Activated naive CD4-positive, alpha-beta T cell treated with anti-CD3 and anti-CD28 coated beads, Interleukin-2, amount 50 U/mL, for 16 hours (primary cell): Measurements from ENCODE around the gene ANGPTL8.

ENCODE experiments used
- DNase-seq: peaks from one replicate; pipeline ENCODE4 v3.0.0-alpha.2; 2020

ANGPTL8 gene

GRCh38 chr19:11264452-11265176, 25.2 kb downstream of the ANGPTL8 start:
- no peak for DNase-seq

DNA sequence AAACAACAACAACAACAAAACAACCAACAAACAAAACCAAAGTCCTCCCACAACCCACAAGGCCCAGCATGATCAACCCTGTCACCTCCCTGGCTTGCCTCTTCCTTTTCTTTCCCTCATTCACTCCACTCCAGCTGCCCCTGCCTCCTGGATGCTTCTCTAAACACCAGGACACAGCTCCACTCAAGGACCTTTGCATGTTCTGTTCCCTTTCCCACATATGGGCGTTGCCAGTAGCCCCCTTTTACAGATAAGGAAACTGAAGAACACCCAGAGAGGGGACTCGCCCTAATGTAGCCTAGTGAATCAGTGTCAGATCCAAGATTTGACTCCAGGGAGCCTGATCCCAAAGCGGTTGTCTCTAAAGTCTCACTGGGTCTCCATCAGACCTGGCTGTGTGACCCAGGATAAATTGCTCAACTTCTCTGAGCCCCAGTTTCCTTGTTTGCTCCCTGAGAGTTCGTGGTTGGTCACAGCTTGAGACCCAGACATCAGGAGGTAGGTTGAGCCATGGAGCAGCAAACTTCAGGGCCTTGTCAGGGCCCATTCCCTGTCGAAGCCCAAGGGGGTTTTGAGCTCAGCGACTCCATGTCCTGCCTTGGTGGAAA, 25.9 kb downstream of the ANGPTL8 start:
- no peak for DNase-seq

DNA sequence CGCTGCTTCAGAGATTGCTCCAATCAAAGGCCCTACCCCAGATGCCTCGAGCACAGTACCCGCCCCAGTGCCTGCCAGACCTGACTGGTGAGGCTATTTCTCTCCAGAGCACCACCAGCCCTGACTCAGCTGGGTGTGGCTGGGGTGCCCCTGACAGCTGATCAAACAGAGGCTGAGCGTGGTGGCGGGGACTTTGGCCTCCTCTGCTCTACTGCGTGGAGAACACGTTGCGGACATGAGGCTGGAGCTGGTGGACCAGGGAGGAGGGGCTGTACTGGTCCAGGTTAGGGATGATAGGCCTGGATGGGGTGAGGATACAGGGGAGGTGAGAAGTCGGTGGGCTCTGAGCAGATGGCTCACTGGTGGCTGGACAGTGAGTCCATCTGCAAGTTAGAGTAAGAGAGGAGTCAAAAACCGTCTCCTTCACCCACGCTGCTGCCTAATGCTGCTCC, 26.4 kb downstream of the ANGPTL8 start:
- DNase-seq: no peak

- no peak for DNase-seq
Measured at GRCh38 chr19:11267316-11268085, 28.1 kb downstream of the ANGPTL8 start.

DNA sequence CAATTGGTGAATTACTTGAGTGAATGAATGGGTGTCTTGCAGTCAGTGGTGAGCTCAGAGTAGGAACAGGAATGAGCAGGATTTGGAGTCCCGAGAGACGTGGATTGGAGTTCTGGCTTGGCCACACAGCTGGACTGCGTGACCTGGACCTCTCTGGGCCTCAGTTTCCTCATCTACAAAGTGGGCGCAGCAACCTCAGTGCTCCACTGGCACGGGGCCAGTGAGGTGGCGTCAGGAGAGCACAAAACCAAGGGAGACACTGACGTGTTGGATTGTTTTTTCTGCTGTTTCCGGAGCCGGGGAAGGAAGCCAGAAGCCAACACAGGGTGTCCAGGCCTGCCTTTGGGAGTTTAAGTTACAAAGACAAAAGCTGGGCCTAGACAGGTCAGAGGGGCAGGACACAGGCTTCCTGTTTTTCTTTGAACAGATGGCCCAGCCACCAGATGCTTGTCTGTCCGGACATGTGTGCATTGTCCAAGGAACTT, 29.4 kb downstream of the ANGPTL8 start:
- DNase-seq: no peak

- no peak for DNase-seq
Measured at GRCh38 chr19:11269408-11269807, 30.0 kb downstream of the ANGPTL8 start.

GRCh38 chr19:11273296-11273695, 33.9 kb downstream of the ANGPTL8 start:
- DNase-seq: no peak

- no peak for DNase-seq
Measured at GRCh38 chr19:11273989-11274388, 34.6 kb downstream of the ANGPTL8 start.

- no peak for DNase-seq
Measured at GRCh38 chr19:11274533-11275086, 35.2 kb downstream of the ANGPTL8 start.

DNA sequence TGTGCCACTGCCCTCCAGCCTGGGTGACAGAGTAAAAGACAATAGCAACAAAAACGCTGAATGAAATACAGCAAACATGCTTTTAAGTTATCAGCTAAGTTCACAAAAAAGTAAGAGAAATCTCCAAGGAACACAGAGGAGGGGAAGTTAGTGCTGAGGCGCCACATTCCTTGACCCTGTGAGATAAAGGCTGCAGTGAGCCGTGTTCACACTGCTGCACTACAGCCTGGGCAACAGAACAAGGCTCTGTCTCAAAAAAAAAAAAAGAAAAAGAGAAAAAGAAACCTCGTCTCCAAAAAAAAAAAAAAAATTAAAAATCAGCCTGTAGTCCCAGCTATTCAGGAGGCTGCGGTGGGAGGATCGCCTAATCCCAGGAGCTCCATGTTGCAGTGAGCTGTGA, 39.3 kb downstream of the ANGPTL8 start:
- no peak for DNase-seq

- DNase-seq: no peak
Measured at GRCh38 chr19:11279505-11280236, 40.3 kb downstream of the ANGPTL8 start.

DNA sequence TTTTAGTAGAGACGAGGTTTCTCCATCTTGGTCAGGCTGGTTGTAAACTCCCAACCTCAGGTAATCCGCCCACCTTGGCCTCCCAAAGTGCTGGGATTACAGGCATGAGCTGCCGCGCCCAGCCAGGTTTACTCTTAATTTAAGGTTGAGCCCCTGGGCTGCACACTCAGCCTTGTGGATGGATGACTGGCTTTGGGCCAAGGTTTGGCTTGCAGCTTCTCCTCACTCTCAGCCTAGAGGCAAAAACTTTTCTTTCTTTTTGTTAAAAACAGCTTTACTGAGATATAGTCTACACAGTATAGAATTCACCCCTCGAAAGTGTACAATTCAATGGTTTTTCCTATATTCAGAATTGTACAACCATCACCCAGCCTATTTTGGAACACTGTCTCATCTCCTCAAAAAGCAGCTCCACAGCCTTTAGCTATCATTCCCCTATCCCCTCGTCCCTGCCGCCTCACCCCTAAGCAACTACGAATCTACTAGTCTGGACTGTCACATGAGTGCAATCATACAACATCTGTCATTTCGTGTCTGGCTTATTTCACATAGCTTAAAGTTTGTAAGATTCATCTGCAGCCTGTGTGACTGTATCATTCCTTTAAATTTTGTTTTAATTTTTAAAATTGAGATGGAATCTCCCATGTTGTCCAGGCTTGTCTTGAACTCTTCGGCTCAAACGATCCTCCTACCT, 42.1 kb downstream of the ANGPTL8 start:
- DNase-seq: no peak

DNA sequence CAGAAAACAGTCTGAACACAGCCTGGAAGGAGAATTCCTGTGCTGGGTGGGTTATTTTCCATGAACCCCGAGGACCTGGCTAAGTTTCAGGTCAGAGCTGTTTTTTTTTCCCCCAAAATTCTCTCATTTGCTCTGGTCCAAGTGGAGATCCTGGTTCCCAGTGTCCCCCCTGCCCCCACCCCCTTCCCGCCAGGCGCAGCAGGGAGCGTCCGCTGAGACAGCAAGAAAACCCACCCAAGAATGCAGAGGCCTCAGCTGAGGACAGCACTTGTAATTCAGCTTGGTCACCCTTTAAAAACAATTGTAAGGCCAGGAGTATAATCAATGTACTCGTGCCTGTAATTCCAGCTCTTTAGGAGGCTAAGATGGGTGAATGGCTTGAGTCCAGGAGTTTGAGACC, 45.1 kb downstream of the ANGPTL8 start:
- DNase-seq: no peak

DNA sequence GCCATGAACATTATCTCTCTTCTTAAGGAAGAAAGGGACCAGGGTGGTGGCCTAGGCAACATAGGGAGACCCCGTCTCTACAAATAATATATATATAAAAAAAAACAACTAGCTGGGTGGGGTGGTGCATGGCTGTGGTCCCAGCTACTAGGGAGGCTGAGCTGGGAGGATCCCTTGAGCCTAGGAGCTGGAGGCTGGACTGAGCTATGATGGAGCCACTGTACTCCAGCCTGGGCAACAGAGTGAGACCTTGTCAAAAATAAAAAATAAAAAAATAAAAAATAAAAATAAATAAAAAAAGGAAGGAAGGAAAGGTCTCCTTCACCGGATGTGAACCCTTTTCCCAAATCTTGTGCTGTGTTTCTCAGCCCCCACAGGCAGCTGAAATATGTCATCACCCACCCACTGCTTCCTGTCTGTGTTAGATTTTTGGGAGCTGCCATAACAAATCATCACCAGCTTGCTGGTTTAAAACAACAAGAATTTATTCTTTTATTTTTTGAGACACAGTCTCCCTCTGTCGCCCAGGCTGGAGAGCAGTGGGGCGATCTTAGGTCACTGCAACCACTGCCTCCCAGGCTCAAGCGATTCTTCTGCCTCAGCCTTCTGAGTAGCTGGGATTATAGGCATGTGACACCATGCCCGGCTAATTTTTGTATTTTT, 47.0 kb downstream of the ANGPTL8 start:
- DNase-seq: no peak

- DNase-seq: no peak
Measured at GRCh38 chr19:11288349-11288748, 48.9 kb downstream of the ANGPTL8 start.

DNA sequence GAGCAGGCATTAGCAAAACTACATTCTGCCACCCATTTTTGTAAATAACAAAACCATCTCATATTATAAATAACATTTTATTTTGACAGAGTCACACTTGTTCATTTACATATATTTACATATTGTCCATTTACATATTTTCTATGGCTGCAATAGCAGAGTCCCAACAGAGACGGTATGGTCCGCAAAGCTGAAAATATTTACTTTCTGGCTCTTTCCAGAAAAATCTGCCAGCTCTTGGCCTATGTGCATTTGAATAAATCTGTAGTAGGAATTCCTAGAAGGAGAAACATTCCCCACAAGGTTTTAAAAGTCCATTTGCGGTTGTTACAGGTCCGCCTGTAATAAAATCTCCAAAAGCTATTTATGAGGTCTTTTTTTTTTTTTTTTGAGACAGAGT, 50.8 kb downstream of the ANGPTL8 start:
- DNase-seq: no peak

- DNase-seq: no peak
Measured at GRCh38 chr19:11291415-11291814, 52.0 kb downstream of the ANGPTL8 start.
